Stimulated activated naive CD8-positive, alpha-beta T cell treated with anti-CD3 and anti-CD28 coated beads, Interleukin-15, amount 100 ng/mL, for 72 hours (primary cell): ENCODE results near the gene CPLX1.
"Not testable (repeated sequence)": the region's sequence is repeated elsewhere in the genome, so short reads cannot be mapped to it uniquely, and the experiment has no call there.

ENCODE experiments used
- ATAC-seq: fragments of 150-1000 bp; cut with Tn5 transposase; 2 replicates; pipeline ENCODE4 v1.10.0; 2021; ENCODE audit warnings: mild to moderate bottlenecking, moderate library complexity
- DNase-seq, 2 donors: peaks; one replicate each; pipeline ENCODE4 v3.0.0; 2021 to 2022
- H3K27ac Mint-ChIP-seq, 2 donors: one replicate each; pipeline ENCODE4 v1.8.0; 2022; ENCODE audit warnings: mild to moderate bottlenecking in 2 of 2, mixed read lengths in 2 of 2, moderate library complexity in 2 of 2
- H3K27me3 Mint-ChIP-seq: one replicate; pipeline ENCODE4 v1.8.0; 2022; ENCODE audit warnings: mixed read lengths
- H3K4me1 Mint-ChIP-seq: one replicate; pipeline ENCODE4 v1.8.0; 2022; ENCODE audit warnings: mild to moderate bottlenecking, mixed read lengths
- H3K4me3 Mint-ChIP-seq, 2 donors: one replicate each; pipeline ENCODE4 v1.8.0; 2022; ENCODE audit warnings: mild to moderate bottlenecking in 2 of 2, mixed read lengths in 2 of 2, moderate library complexity in 1 of 2
- H3K9me3 Mint-ChIP-seq, 2 donors: one replicate each; pipeline ENCODE4 v1.8.0; 2022; ENCODE audit warnings: mixed read lengths in 2 of 2

Gene CPLX1

DNA sequence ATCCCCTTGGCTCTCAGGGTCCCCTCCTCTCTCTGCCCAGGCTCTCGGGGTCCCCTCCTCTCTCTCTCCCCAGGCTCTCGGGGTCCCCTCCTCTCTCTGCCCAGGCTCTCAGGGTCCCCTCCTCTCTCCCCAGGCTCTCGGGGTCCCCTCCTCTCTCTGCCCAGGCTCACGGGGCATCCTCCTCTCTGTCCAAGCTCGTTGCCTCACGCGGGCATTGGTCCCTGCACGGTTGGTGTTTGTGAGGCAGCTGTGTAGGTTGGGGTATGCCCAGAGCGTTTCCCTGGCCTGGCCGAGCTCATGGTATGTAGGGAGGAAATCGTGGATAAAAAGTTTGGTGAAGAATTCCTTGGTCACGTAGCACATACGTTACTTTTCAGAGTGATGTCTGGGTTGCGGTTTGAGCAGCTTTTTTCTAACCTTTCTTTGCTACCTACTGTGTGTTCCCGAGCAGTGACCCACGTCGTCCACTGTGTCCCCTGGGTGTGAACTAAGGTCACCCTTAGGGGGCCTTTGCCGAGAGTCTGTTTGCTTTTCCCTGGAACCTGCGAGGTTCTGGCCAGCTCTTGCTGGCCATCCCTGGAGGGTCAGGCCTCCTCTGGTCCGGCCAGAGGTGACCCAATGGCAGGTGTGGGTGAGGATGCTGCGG, 83.7 kb downstream of the CPLX1 start:
- H3K4me3 Mint-ChIP-seq = no peak overlapping the region
- no peaks in the 10 kb centered on the region for H3K9me3 Mint-ChIP-seq
- H3K4me1 Mint-ChIP-seq = peaks cover 13% of the 10 kb centered on the region
- H3K27me3 Mint-ChIP-seq = no peaks in the 10 kb centered on the region
- no peak for DNase-seq
- H3K27ac Mint-ChIP-seq = peak overlapping the region in 1 of 2 donors; percentile 60
- ATAC-seq = peak; percentile 32

- Mint-ChIP-seq H3K4me1 (peaks cover 13% of the 10 kb centered on the region), H3K4me3 (no peak overlapping the region), H3K27me3 (no peaks in the 10 kb centered on the region), H3K9me3 (no peaks in the 10 kb centered on the region), H3K27ac (no peak overlapping the region)
- DNase-seq (no peak), ATAC-seq (no peak)
Measured at GRCh38 chr4:740656-741282, 85.2 kb downstream of the CPLX1 start.

DNA sequence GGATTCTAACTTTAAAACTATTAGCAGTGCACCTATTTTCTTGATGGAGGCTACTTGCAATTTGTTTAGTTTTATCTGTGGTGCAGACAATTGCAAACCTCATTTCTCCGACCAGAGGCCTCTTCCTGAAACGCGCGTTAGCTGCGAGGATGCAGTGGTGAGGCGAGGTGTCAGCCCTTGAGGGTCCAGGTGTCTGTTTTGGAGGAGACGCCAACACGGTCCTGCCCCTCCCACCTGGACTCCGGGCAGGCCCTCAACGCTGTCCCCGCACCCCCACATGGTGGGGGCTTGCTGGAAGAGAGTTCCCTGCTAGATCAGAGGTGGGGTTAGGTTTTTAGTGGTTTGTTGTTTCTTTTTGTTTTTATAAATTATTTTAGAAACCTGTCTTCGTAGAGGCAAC, 85.9 kb downstream of the CPLX1 start:
- H3K4me3 Mint-ChIP-seq = no peak overlapping the region
- H3K4me1 Mint-ChIP-seq = peaks cover 13% of the 10 kb centered on the region
- DNase-seq (no peak), ATAC-seq (no peak)
- no peak overlapping the region for H3K27ac Mint-ChIP-seq
- no peaks in the 10 kb centered on the region for H3K9me3 Mint-ChIP-seq
- H3K27me3 Mint-ChIP-seq = no peaks in the 10 kb centered on the region

- DNase-seq (no peak), ATAC-seq (no peak)
- Mint-ChIP-seq H3K4me3 (no peak overlapping the region), H3K9me3 (no peaks in the 10 kb centered on the region), H3K27me3 (no peaks in the 10 kb centered on the region), H3K27ac (no peak overlapping the region), H3K4me1 (peaks cover 11% of the 10 kb centered on the region)
Measured at GRCh38 chr4:739569-739968, 86.4 kb downstream of the CPLX1 start.

- ATAC-seq (no peak), DNase-seq (no peak)
- H3K4me3 Mint-ChIP-seq = no peak overlapping the region
- no peaks in the 10 kb centered on the region for H3K27me3 Mint-ChIP-seq
- H3K4me1 Mint-ChIP-seq = peaks cover 7% of the 10 kb centered on the region
- no peaks in the 10 kb centered on the region for H3K9me3 Mint-ChIP-seq
- no peak overlapping the region for H3K27ac Mint-ChIP-seq
Measured at GRCh38 chr4:738781-739280, 87.1 kb downstream of the CPLX1 start.

DNA sequence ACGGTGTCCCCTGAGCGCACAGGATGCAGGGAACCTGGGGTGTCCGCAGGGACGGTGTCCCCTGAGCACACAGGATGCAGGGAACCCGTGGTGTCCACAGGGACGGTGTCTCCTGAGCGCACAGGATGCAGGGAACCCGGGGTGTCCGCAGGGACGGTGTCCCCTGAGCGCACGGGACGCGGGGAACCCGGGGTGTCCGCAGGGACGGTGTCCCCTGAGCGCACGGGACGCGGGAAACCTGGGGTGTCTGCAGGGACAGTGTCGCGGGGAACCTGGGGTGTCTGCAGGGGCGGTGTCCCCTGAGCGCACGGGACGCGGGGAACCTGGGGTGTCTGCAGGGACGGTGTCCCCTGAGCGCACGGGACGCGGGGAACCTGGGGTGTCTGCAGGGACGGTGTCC, 89.4 kb downstream of the CPLX1 start:
- H3K9me3 Mint-ChIP-seq, H3K4me1 Mint-ChIP-seq, DNase-seq, H3K27ac Mint-ChIP-seq, H3K27me3 Mint-ChIP-seq, H3K4me3 Mint-ChIP-seq, ATAC-seq: not testable (repeated sequence)

- DNase-seq = no peak
- Mint-ChIP-seq H3K9me3 (no peaks in the 10 kb centered on the region), H3K4me3 (no peak overlapping the region), H3K27ac (no peak overlapping the region), H3K4me1 (no peaks in the 10 kb centered on the region), H3K27me3 (no peaks in the 10 kb centered on the region)
- no peak for ATAC-seq
Measured at GRCh38 chr4:735583-735982, 90.3 kb downstream of the CPLX1 start.
